Naive thymus-derived CD4-positive, alpha-beta T cell (primary cell): ENCODE data around the gene CHML. TPM values are rescaled to one million over a fixed set of nuclear protein-coding genes. Genes with fewer than 3 reads are reported as not detected.

Experiments used
- ATAC-seq: fragments of 150-1000 bp; cut with Tn5 transposase; 2 replicates; pipeline ENCODE4 v1.10.0; 2021; ENCODE audit warnings: mild to moderate bottlenecking, moderate library complexity
- CTCF ChIA-PET: fragments of 350-600 bp; sonication (Branson Sonifier 250); formaldehyde crosslinking; loops from one replicate; lab custom pipeline; 2021; ENCODE audit warnings: antibody characterized with exemption; lab: Charles Lee
- POLR2A ChIA-PET: fragments of 350-600 bp; sonication (Branson Sonifier 250); formaldehyde crosslinking; loops from one replicate; lab custom pipeline; 2021; ENCODE audit warnings: antibody characterized with exemption, inconsistent platforms; lab: Charles Lee
- DNase-seq, 9 donors: peaks; one replicate each; pipeline versions ENCODE4 v3.0.0 to v3.0.0-alpha.2; 2020 to 2022; ENCODE audit warnings: mixed read lengths in 1 of 9
- H3K27ac ChIP-seq: one replicate; pipeline ENCODE4 v1.7.0; 2013; ENCODE audit warnings: mild to moderate bottlenecking, low read depth, low read length, moderate library complexity
- H3K27me3 ChIP-seq, 2 donors: one replicate each; pipeline ENCODE4 v1.7.0; 2013; ENCODE audit warnings: low read length in 2 of 2, mild to moderate bottlenecking in 2 of 2, moderate library complexity in 2 of 2; ENCODE audit not compliant: control insufficient read depth in 2 of 2, insufficient read depth in 2 of 2
- H3K36me3 ChIP-seq, 3 experiments: 1 replicate in 2 of 3; 2 replicates in 1 of 3; pipeline ENCODE4 v1.7.0; 2013; ENCODE audit warnings: low read length in 3 of 3, mild to moderate bottlenecking in 3 of 3, moderate library complexity in 1 of 3; ENCODE audit not compliant: insufficient read depth in 3 of 3, control insufficient read depth in 2 of 3
- H3K4me1 ChIP-seq, 2 donors: one replicate each; pipeline ENCODE4 v1.7.0; 2013; ENCODE audit warnings: low read length in 2 of 2, mild to moderate bottlenecking in 2 of 2, moderate library complexity in 1 of 2; ENCODE audit not compliant: control insufficient read depth in 2 of 2, insufficient read depth in 2 of 2
- H3K4me3 ChIP-seq: 2 replicates; pipeline ENCODE4 v1.7.0; 2013; ENCODE audit warnings: mild to moderate bottlenecking, low read length
- H3K9me3 ChIP-seq, 3 experiments: 1 replicate in 2 of 3; 2 replicates in 1 of 3; pipeline ENCODE4 v1.7.0; 2013; ENCODE audit warnings: low read length in 3 of 3; ENCODE audit not compliant: control insufficient read depth in 2 of 3
- H3K27ac Mint-ChIP-seq, 9 donors: one replicate each; pipeline ENCODE4 v1.8.0; 2020 to 2022; ENCODE audit warnings: mixed read lengths in 9 of 9, mild to moderate bottlenecking in 8 of 9, moderate library complexity in 5 of 9, inconsistent platforms in 2 of 9
- H3K27me3 Mint-ChIP-seq, 5 donors: one replicate each; pipeline ENCODE4 v1.8.0; 2021 to 2022; ENCODE audit warnings: mixed read lengths in 5 of 5, mild to moderate bottlenecking in 1 of 5
- H3K36me3 Mint-ChIP-seq, 5 donors: one replicate each; pipeline ENCODE4 v1.8.0; 2020 to 2022; ENCODE audit warnings: mixed read lengths in 5 of 5, mild to moderate bottlenecking in 3 of 5, inconsistent platforms in 1 of 5
- H3K4me1 Mint-ChIP-seq, 7 donors: one replicate each; pipeline ENCODE4 v1.8.0; 2020 to 2022; ENCODE audit warnings: mixed read lengths in 7 of 7, mild to moderate bottlenecking in 3 of 7, inconsistent platforms in 1 of 7
- H3K4me3 Mint-ChIP-seq, 10 donors: one replicate each; pipeline ENCODE4 v1.8.0; 2020 to 2022; ENCODE audit warnings: mild to moderate bottlenecking in 10 of 10, mixed read lengths in 10 of 10, moderate library complexity in 6 of 10, inconsistent platforms in 2 of 10
- H3K9me3 Mint-ChIP-seq, 11 donors: one replicate each; pipeline ENCODE4 v1.8.0; 2020 to 2022; ENCODE audit warnings: mixed read lengths in 11 of 11, mild to moderate bottlenecking in 4 of 11, inconsistent platforms in 1 of 11, moderate library complexity in 1 of 11
- intact Hi-C, 2 donors: fragments of 100-400 bp; cut with micrococcal nuclease; formaldehyde crosslinking; loops; one replicate each; pipeline ENCODE4 v1.15.1; 2023
- polyA plus RNA-seq, 2 donors: library from polyadenylated mRNA; unstranded; fragments of 300-500 nt; fragmentation: Illumina TruSeq; gene quantifications; one replicate each; pipeline ENCODE4 v1.2.3, GENCODE V29; 2021
- total RNA-seq, 6 experiments: library from RNA in 5 of 6; stranded (reverse) in 5 of 6; gene quantifications; 1 replicate in 5 of 6; 2 replicates in 1 of 6; pipeline ENCODE4 v1.2.3 and lab custom pipeline; 2021 to 2026

Gene CHML
- total and polyA plus RNA-seq, 7 experiments from 2014 or later: 6.6 to 18.3 (median 11.6) TPM

DNA sequence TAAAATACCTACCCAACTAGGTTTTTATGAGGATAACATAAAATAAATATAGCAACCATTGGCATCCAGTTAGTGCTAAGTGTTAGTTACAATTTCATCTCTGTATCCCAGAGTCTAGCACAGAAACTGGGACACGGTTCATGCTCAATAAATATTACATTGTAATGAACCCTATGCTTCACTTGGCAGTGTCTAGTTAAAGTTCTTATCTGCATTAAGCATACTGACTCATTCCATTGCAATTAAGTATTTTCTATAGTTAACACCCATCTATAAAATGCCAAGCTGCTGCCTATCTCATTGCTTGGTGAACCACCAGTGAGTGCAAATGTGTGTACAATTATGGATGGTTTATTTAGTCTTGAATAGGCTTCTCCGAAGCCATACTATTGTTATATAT lies 15.2 kb downstream of the CHML start:
- peaks cover 5 to 21% (median 14%) of the 10 kb centered on the region in 7 donors for H3K4me1 Mint-ChIP-seq
- Histone ChIP-seq H3K9me3 (no peaks in the 10 kb centered on the region), H3K4me3 (no peak overlapping the region), H3K27me3 (no peaks in the 10 kb centered on the region), H3K4me1 (peaks cover 0 to 9% of the 10 kb centered on the region in 2 donors), H3K36me3 (no peaks in the 10 kb centered on the region), H3K27ac (no peak overlapping the region)
- no peak for DNase-seq
- no peak overlapping the region for H3K27ac Mint-ChIP-seq
- ATAC-seq: no peak
- H3K9me3 Mint-ChIP-seq: no peaks in the 10 kb centered on the region
- H3K4me3 Mint-ChIP-seq: no peak overlapping the region
- ChIA-PET POLR2A (no interaction called here), CTCF (interaction anchor here (3.4 kb wide), 1 partner anchor 14 kb away, joined by 49 read pairs; no protein-coding TSS in a partner anchor)
- peaks cover 0 to 1% (median 0%) of the 10 kb centered on the region in 5 donors for H3K36me3 Mint-ChIP-seq
- H3K27me3 Mint-ChIP-seq: no peaks in the 10 kb centered on the region
- intact Hi-C loops: loop anchor here in 1 of 2 donors (5.0 kb wide), 2 partner anchors 132 to 372 kb away; partner anchors contain the start of gene MAP1LC3C

DNA sequence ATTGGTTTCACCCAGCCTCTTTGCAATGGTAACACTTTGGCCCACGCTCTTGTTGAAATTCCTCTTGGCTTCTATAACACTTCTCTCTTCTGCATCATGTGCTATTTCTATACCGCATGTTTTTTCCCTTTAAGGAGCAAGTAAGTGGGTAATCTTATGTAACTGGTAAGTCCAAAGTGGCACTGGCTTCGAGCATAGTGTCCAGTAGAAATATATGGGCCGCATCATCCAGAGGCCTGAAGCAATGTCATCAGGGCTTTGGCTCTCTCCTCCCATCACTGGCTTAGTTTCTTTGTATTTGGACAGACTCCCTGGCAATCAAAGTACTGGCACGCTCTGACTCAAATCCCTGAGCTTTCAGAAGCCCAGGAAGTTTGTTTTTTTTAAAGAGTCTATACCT lies 17.5 kb downstream of the CHML start:
- H3K27ac Mint-ChIP-seq: peak overlapping the region in 1 of 9 donors; percentile 6
- H3K4me1 ChIP-seq: peaks cover 0 to 3% of the 10 kb centered on the region in 2 donors
- ChIA-PET CTCF (interaction anchor here (0.7 to 1.4 kb wide), 2 partner anchors 12 to 37 kb away, joined by 3 to 5 read pairs; no protein-coding TSS in a partner anchor), POLR2A (interaction anchor here (0.5 kb wide), 1 partner anchor 61 kb away, joined by 3 read pairs; no protein-coding TSS in a partner anchor)
- H3K36me3 ChIP-seq: no peaks in the 10 kb centered on the region
- H3K4me1 Mint-ChIP-seq: peaks cover 0 to 6% (median 5%) of the 10 kb centered on the region in 7 donors
- no peaks in the 10 kb centered on the region for H3K27me3 Mint-ChIP-seq
- no peak overlapping the region for H3K27ac ChIP-seq
- no peak overlapping the region for H3K4me3 ChIP-seq
- ATAC-seq (no peak), DNase-seq (no peak)
- intact Hi-C loops: no loop called here
- no peaks in the 10 kb centered on the region for H3K9me3 ChIP-seq
- H3K36me3 Mint-ChIP-seq: peaks cover 0 to 1% (median 0%) of the 10 kb centered on the region in 5 donors
- no peaks in the 10 kb centered on the region for H3K27me3 ChIP-seq
- no peaks in the 10 kb centered on the region for H3K9me3 Mint-ChIP-seq
- H3K4me3 Mint-ChIP-seq: no peak overlapping the region

DNA sequence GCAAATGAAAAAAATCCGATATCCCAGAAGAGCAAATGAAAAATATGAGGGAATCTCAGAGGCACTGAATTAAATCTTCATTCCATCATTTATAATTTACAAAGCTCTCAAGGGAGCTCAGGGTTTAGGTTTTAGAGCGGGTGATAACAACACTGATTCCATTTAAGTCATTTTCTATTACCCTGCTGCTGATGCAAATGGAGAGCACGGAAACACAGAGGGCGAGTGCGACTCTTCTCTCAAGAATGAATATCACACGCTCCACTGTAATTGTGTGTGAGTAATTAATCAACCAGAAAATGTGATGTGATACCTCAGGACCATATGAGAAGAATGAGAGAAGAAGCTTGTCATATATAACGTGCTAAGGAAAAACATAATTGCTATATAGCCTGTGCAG lies 22.7 kb downstream of the CHML start:
- intact Hi-C loops: no loop called here

DNA sequence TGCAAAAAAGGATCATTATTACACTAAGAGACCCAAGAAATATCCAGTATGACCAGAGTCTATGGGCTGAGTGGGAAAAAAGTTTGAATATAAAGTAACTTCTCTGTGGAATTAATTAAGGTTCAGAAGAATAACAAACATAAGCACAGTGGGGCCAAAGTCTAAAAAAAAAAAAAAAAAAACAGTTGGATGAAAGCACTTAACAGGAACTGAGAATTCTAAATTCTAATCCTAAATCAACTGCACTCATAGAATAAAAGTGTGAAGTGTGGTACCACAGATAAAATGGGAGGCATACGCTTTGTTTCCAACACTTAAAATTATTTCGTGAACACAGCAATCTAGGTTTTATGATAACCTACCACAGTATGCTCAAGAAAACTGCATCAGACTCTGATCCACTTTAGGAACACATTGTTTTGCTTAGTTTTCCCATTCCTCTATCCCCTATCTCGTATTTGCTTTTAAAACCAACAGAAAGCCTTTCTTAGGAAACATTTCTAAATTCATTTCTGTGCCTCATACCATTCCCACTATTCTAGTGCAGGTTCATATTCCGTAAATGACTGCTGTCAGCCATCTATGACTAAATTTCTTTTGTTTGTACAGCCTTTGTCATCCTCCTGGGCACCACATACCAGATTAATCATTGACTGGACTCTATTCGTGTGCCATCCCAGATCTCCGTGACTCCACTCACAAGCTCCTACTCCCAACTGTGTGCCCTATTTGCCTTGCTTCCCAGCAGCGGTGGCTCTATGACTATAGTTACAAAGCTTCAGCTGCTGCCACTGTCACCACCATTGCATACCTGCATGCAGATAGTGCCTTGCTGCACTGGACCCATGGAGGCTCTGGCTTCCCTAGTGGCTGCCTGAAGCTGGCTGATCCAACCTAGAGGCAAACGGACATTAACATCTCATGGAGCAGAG lies 24.9 kb downstream of the CHML start:
- H3K4me1 Mint-ChIP-seq: peaks cover 0 to 4% (median 0%) of the 10 kb centered on the region in 7 donors
- intact Hi-C loops: no loop called here
- H3K36me3 Mint-ChIP-seq: peaks cover 0 to 3% (median 0%) of the 10 kb centered on the region in 5 donors
- peaks cover 0 to 3% of the 10 kb centered on the region in 2 donors for H3K4me1 ChIP-seq
- no peaks in the 10 kb centered on the region for H3K27me3 ChIP-seq
- ChIA-PET POLR2A (no interaction called here), CTCF (interaction anchor here (1.1 kb wide), 1 partner anchor 12 kb away, joined by 3 read pairs; no protein-coding TSS in a partner anchor)
- H3K9me3 ChIP-seq: no peaks in the 10 kb centered on the region
- H3K4me3 Mint-ChIP-seq: no peak overlapping the region
- DNase-seq: no peak
- no peaks in the 10 kb centered on the region for H3K36me3 ChIP-seq
- H3K9me3 Mint-ChIP-seq: no peaks in the 10 kb centered on the region
- H3K27ac Mint-ChIP-seq: no peak overlapping the region
- H3K27ac ChIP-seq: no peak overlapping the region
- no peak for ATAC-seq
- no peaks in the 10 kb centered on the region for H3K27me3 Mint-ChIP-seq
- no peak overlapping the region for H3K4me3 ChIP-seq

More for the DNA sequence above, 22.7 kb downstream of the CHML start:
- no peaks in the 10 kb centered on the region for H3K4me1 ChIP-seq
- Mint-ChIP-seq H3K9me3 (no peaks in the 10 kb centered on the region), H3K27me3 (no peaks in the 10 kb centered on the region), H3K4me3 (no peak overlapping the region), H3K27ac (no peak overlapping the region), H3K4me1 (peaks cover 0 to 4% (median 0%) of the 10 kb centered on the region in 7 donors), H3K36me3 (peaks cover 0 to 3% (median 0%) of the 10 kb centered on the region in 5 donors)
- H3K4me3 ChIP-seq: no peak overlapping the region
- POLR2A ChIA-PET: no interaction called here
- ATAC-seq (no peak), DNase-seq (no peak)
- H3K27ac ChIP-seq: no peak overlapping the region
- H3K36me3 ChIP-seq: no peaks in the 10 kb centered on the region
- H3K9me3 ChIP-seq: no peaks in the 10 kb centered on the region
- CTCF ChIA-PET: interaction anchor here (1.7 kb wide), 1 partner anchor 9 kb away, joined by 6 read pairs; no protein-coding TSS in a partner anchor
- H3K27me3 ChIP-seq: no peaks in the 10 kb centered on the region

DNA sequence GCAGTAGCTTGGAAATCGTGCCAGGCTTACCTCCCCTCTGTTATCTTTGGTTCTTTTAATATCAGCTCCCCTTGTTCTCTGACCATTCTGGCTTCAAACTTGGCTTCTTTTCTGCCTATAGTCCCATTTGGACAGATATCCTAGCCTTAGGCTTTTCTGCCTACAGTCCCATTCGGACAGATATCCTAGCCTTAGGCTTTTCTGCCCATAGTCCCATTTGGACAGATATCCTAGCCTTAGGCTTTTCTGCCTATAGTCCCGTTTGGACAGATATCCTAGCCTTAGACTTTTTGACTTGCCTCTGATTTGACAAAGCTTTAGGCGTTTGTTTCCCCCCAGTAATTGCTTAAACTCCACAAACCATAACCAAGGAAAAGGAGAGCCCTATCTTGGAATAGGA lies 25.6 kb downstream of the CHML start:
- no peaks in the 10 kb centered on the region for H3K27me3 ChIP-seq
- peaks cover 0 to 3% of the 10 kb centered on the region in 2 donors for H3K4me1 ChIP-seq
- CTCF ChIA-PET: no interaction called here
- no peaks in the 10 kb centered on the region for H3K9me3 ChIP-seq
- Mint-ChIP-seq H3K4me1 (peaks cover 0 to 4% (median 0%) of the 10 kb centered on the region in 7 donors), H3K27ac (no peak overlapping the region), H3K9me3 (no peaks in the 10 kb centered on the region), H3K27me3 (no peaks in the 10 kb centered on the region), H3K36me3 (peaks cover 0 to 3% (median 0%) of the 10 kb centered on the region in 5 donors), H3K4me3 (no peak overlapping the region)
- intact Hi-C loops: loop anchor here (5.0 kb wide), 3 partner anchors 82 to 838 kb away; partner anchors contain the start of gene KMO (in 1 of the 2)
- H3K27ac ChIP-seq: no peak overlapping the region
- DNase-seq (no peak), ATAC-seq (no peak)
- no peaks in the 10 kb centered on the region for H3K36me3 ChIP-seq
- POLR2A ChIA-PET: no interaction called here
- no peak overlapping the region for H3K4me3 ChIP-seq

DNA sequence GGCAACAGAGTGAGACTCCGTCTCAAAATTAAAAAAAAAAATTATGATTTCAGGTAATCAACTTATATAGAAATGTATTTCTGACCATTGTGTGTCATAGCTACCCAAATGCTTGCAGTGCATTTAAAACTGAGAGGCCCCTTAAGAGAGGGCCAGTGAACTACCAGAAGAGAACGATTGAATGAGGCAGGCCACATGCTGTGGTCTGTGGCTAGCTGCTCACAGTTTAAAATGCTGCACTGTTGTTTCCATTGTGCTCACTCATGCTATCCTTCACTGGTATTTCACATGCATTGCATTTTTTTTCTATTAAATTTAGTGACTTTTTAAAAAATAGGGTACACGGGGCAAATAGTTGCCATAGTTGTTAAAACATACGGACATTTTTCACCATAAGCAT lies 26.0 kb downstream of the CHML start:
- intact Hi-C loops: loop anchor here (5.0 kb wide), 3 partner anchors 82 to 838 kb away; partner anchors contain the start of gene KMO (in 1 of the 2)
- no peaks in the 10 kb centered on the region for H3K9me3 Mint-ChIP-seq

More for the DNA sequence above, 26.0 kb downstream of the CHML start:
- peaks cover 0 to 4% (median 0%) of the 10 kb centered on the region in 7 donors for H3K4me1 Mint-ChIP-seq
- no peaks in the 10 kb centered on the region for H3K36me3 ChIP-seq
- no peak for ATAC-seq
- CTCF ChIA-PET: interaction anchor here (0.6 kb wide), 1 partner anchor 402 kb away, joined by 3 read pairs; no protein-coding TSS in a partner anchor
- no peak overlapping the region for H3K4me3 Mint-ChIP-seq
- H3K36me3 Mint-ChIP-seq: peaks cover 0 to 3% (median 0%) of the 10 kb centered on the region in 5 donors
- H3K4me1 ChIP-seq: peaks cover 0 to 3% of the 10 kb centered on the region in 2 donors
- POLR2A ChIA-PET: no interaction called here
- H3K4me3 ChIP-seq: no peak overlapping the region
- no peaks in the 10 kb centered on the region for H3K9me3 ChIP-seq
- no peaks in the 10 kb centered on the region for H3K27me3 ChIP-seq
- H3K27me3 Mint-ChIP-seq: no peaks in the 10 kb centered on the region
- H3K27ac ChIP-seq: no peak overlapping the region
- no peak overlapping the region for H3K27ac Mint-ChIP-seq
- DNase-seq: no peak
